Measurements from ENCODE around the gene CAPN14.

The CAPN14 gene

DNA sequence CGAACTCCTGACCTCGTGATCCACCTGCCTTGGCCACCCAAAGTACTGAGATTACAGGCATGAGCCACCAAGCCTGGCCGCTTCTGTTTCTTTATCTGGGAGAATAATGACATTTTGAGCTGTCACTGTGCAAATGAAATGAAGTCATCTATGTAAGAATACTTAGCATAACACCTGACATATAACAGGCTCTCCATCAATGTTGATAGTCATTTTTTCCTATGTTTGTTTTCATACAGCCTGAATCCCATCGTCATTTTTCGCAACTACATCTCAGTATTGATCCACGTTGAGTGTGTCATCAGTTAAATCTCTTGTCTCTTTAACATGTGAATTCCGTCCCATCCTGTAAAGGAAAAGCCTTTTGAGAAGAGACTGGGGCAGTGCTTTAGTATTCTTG is 6.4 kb upstream of the CAPN14 start:
- Mint-ChIP-seq H3K9me3 (no peaks in the 10 kb centered on the region), H3K4me1 (ENCODE audit: low read depth) (peaks cover 2% of the 10 kb centered on the region), H3K27me3 (peaks cover 28% of the 10 kb centered on the region), H3K4me3 (no peak overlapping the region), H3K36me3 (ENCODE audit: low read depth) (no peaks in the 10 kb centered on the region), H3K27ac (no peak overlapping the region)
- DNase-seq = no peak

DNA sequence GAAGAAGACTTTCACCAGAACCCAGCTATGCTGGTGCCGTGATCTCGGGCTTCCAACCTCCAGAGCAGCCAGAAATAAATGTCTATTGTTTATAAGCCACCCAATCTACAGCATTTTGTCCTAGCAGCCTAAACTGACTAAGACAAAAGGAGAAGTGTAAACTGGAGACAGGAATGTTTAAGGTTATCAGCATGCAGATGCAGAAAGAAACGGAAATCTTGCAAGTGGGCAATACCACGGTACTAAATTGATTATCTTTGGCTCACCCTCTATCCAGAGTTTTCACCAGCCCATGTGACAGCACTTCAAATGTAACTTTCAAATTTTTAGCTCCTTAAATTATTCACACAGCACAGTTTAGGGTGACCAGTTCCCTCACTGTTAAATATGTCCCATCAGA is 5.7 kb upstream of the CAPN14 start:
- Mint-ChIP-seq H3K36me3 (ENCODE audit: low read depth) (no peaks in the 10 kb centered on the region), H3K27me3 (peaks cover 27% of the 10 kb centered on the region), H3K9me3 (no peaks in the 10 kb centered on the region), H3K4me1 (ENCODE audit: low read depth) (peaks cover 2% of the 10 kb centered on the region), H3K27ac (no peak overlapping the region), H3K4me3 (no peak overlapping the region)
- no peak for DNase-seq

DNA sequence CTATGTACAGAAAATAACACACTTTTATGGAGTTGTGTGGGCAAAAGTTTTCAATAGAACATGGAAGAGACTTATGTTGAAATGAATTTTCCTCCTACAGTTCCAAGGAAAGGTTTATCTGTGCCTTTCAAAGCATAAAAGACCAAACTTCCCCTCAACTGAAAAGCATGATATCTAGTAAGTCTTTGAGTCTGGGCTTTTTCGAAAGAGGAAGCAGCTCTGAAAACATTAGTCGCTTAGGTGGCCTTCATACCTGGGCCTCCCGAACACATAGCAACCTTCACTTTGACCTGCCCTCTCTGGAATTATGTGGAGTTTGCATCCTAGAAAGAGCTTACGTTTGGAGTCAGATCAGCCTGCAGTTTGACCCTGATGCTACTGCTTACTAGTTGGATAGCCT is 4.8 kb upstream of the CAPN14 start:
- no peak overlapping the region for H3K27ac Mint-ChIP-seq
- no peak for DNase-seq
- no peak overlapping the region for H3K4me3 Mint-ChIP-seq
- H3K9me3 Mint-ChIP-seq = no peaks in the 10 kb centered on the region
- no peaks in the 10 kb centered on the region for H3K36me3 Mint-ChIP-seq (ENCODE audit: low read depth)
- H3K4me1 Mint-ChIP-seq (ENCODE audit: low read depth) = peaks cover 9% of the 10 kb centered on the region
- H3K27me3 Mint-ChIP-seq = peaks cover 23% of the 10 kb centered on the region

DNA sequence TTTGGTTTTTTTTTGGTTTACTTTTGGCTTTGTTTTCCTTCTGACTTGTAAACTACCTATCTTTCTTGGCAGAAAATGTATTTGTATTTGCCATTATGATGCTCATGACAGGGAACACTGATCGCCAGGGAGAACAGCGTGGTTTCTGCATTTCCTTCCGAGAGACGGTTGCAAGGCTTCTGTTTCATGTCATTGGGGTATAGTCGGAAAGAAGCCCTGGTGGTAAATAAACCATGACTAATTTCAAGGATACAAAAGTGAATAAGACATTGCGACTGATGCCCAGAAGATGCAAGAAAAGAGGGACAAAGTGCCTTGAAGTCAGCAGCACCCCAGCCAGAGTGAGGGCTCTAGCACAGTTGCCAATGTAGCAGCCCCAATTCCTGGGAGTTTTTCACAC is 4.2 kb upstream of the CAPN14 start:
- H3K9me3 Mint-ChIP-seq = no peaks in the 10 kb centered on the region
- peaks cover 9% of the 10 kb centered on the region for H3K4me1 Mint-ChIP-seq (ENCODE audit: low read depth)
- no peak overlapping the region for H3K27ac Mint-ChIP-seq

DNA sequence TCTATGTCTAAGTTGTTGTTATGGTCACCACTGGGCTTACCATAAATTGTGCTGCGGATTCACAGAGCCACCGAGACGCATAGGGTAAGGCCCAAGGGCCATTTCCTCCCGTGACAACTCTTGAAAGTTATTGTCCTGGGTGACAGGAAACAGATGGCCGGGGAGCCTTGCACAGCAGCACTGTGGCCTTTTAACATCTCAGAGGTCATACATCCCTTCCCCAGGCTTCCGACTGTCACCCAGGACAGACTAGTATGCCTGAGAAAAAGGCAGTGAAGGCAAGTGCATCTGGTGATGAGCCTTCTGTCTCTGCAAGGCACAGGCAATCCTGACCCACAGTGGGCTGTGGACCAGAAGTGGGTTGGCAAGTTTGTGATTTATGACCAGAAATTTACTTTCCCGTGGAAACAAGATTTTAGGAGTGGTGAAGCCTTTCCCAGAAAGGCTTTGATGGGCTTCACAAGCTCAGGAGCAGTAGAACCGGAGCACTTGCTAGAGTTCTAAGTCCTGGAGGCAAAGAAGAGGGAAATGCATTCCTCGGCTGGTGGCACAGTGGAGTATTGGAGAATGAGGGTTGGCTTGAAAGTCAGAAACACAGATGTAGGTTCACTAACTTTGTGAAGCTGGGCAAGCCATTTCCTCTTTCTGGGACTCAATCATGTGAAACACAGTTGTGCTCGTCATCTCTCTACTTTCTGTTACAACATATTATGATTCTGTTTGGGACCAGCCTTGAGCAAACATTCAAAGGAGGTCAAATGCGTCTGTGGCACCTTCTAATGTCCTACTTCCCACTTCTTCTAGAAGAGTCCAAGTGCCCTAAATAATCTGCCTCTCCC is 2.0 kb upstream of the CAPN14 start:
- Mint-ChIP-seq H3K4me1 (ENCODE audit: low read depth) (peaks cover 9% of the 10 kb centered on the region), H3K9me3 (no peaks in the 10 kb centered on the region), H3K27me3 (peaks cover 23% of the 10 kb centered on the region), H3K36me3 (ENCODE audit: low read depth) (no peaks in the 10 kb centered on the region), H3K27ac (no peak overlapping the region), H3K4me3 (no peak overlapping the region)
- DNase-seq = no peak

More for the DNA sequence above, 4.2 kb upstream of the CAPN14 start:
- H3K27me3 Mint-ChIP-seq = peaks cover 23% of the 10 kb centered on the region
- H3K36me3 Mint-ChIP-seq (ENCODE audit: low read depth) = no peaks in the 10 kb centered on the region
- DNase-seq = no peak
- no peak overlapping the region for H3K4me3 Mint-ChIP-seq

DNA sequence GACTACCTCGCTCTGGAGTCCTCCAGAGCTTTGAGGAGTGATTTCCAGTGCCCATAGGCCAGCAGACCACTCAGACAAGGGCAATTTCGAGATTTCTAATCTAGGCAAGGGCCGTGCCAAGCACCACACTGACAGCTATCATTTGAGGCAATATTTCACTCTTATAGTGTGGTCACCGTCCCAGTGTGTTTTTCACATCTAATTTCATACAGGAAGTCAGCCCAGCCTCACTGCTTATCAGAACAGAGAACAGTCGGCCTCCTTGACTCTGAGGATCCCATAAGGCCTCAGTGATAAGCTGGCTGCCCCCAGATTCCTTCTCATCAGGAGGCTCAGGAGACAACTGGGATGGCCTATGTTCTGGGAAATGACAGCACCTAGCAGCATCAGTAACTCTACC is 581 bp downstream of the CAPN14 start:
- H3K27me3 Mint-ChIP-seq = peaks cover 9% of the 10 kb centered on the region
- no peaks in the 10 kb centered on the region for H3K9me3 Mint-ChIP-seq
- H3K36me3 Mint-ChIP-seq (ENCODE audit: low read depth) = no peaks in the 10 kb centered on the region
- no peak for DNase-seq
- no peak overlapping the region for H3K27ac Mint-ChIP-seq
- H3K4me1 Mint-ChIP-seq (ENCODE audit: low read depth) = peaks cover 17% of the 10 kb centered on the region
- no peak overlapping the region for H3K4me3 Mint-ChIP-seq

DNA sequence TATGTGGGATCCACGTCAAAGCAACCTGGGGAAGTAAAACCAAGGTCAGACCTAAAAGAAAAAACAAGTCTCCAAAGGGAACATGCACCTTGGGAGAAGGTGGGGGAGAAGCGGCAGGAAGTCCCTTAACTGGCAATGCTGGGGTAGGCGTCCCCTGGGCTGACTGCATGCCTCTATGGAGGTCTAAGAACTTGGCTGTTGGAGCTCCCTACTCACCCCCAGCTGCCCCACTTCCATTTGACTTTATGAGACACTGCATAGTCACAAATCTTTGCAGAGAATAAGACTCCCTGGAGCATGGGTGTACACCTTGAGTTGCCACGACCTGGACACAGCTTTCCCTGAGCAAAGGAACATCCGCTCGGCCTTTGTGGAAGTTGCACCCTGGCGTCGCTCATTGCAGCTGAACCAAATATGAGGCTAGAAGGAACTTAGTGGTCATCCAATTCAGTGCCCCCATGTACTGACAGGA is 2.8 kb downstream of the CAPN14 start:
- no peak overlapping the region for H3K4me3 Mint-ChIP-seq
- H3K4me1 Mint-ChIP-seq (ENCODE audit: low read depth) = peaks cover 15% of the 10 kb centered on the region
- DNase-seq = no peak
- no peaks in the 10 kb centered on the region for H3K9me3 Mint-ChIP-seq
- peaks cover 2% of the 10 kb centered on the region for H3K27me3 Mint-ChIP-seq
- H3K36me3 Mint-ChIP-seq (ENCODE audit: low read depth) = no peaks in the 10 kb centered on the region
- peak overlapping the region; percentile 26 for H3K27ac Mint-ChIP-seq

DNA sequence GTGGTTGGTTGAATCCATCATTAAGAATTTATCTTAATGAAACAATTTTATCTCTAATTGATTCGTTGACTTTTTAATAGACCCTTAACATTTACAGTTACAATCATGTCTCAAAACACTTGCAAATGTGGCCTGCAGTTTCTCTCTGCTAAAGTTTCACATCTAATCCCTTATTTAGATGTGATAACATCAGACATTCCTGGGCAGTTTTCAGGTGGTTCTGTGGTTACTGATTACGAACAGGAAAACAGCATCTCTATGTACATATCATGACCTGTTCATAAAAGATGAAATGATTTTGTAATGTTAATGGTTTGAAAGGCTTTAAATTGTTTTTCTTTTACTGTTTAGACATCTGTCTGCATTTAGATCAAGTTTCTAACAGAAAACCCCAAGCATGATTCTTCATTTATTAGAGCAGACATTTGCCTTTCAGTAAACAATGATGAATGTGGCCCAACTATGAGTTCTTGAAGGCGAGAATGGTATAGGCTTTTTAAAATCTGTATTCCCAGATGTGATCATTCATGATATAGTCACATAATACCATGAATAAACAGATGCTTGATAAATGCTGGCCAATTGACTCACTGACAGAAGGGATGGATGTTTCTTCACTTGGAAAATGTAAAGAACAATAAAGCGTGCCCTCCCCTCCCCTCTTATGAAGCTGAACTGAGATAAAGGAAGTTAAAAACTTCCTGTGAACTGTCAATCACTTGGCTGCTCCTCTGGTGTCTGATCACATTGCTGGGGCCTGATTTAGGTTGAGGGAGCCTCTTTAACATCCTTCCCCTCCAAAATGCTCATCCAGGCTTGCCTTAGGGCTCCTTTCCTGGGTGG is 3.5 kb downstream of the CAPN14 start:
- Mint-ChIP-seq H3K4me3 (no peak overlapping the region), H3K36me3 (ENCODE audit: low read depth) (no peaks in the 10 kb centered on the region), H3K27ac (peak overlapping the region; percentile 26), H3K4me1 (ENCODE audit: low read depth) (peaks cover 15% of the 10 kb centered on the region), H3K27me3 (no peaks in the 10 kb centered on the region), H3K9me3 (no peaks in the 10 kb centered on the region)
- no peak for DNase-seq

DNA sequence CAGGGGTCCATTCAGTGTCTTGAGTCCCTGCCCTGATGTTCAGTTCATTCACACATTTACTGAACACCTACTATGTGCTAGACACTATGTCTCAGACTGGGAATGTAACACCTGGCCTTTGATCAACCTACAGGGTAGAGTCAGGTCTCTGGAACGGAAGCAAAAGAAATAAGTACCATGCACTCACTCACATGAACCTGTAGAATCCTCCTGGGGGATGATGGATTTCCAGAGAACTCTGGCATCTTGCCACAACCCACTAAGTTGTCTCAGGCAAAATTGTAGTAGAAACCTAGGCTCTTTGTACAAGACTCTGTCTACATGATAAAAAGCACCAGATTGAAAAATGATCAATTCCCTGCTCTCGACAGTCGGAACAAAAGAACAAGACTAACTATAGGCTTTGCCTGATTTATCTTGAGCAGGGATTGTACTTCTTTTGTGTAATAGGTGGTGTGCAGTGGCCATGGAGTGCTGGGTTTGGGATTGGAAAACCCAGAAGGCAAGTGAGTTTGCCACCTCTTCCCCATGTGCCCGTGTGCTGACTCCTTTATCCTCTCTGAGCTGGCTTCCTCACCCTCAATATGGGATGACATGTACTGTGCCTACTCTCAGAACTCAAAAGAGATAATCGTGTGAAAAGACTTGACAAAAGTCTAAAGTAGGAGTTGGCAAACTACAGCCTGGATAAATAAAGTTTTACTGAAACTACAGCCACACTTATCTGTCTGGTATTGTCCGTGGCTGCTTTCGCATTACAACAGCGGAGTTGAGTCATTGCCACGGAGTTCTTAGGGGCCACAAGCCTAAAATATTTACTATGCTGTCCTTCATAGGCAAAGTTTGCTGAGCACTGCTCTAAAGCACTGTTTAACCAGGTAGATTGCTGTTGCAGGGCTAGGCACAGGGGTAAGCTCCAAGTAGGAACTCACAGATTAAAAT is 4.4 kb downstream of the CAPN14 start:
- Mint-ChIP-seq H3K36me3 (ENCODE audit: low read depth) (no peaks in the 10 kb centered on the region), H3K9me3 (no peaks in the 10 kb centered on the region), H3K4me3 (no peak overlapping the region), H3K27me3 (no peaks in the 10 kb centered on the region), H3K27ac (no peak overlapping the region), H3K4me1 (ENCODE audit: low read depth) (peaks cover 14% of the 10 kb centered on the region)
- no peak for DNase-seq

DNA sequence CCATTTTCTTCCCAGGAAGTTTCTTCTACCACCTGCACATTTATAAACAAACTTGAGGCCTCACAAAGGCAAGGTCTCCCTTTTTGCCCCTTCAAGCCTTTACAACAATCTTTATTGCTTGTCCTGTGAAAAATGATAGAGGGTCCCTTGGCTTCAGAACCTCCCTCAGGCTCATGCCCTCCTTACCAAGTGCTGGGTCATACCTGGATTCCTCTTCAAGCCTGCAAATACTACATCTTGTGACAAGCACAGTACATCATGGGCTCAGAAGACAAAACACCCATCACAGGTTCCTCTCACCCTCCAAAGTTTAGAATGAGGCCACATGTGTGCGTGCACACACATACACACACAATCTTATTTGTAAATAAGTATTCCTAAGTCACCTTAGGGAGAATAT is 9.1 kb downstream of the CAPN14 start:
- no peak overlapping the region for H3K27ac Mint-ChIP-seq
- no peak for DNase-seq
- no peak overlapping the region for H3K4me3 Mint-ChIP-seq
- no peaks in the 10 kb centered on the region for H3K4me1 Mint-ChIP-seq (ENCODE audit: low read depth)
- no peaks in the 10 kb centered on the region for H3K9me3 Mint-ChIP-seq
- H3K36me3 Mint-ChIP-seq (ENCODE audit: low read depth) = no peaks in the 10 kb centered on the region
- no peaks in the 10 kb centered on the region for H3K27me3 Mint-ChIP-seq

DNA sequence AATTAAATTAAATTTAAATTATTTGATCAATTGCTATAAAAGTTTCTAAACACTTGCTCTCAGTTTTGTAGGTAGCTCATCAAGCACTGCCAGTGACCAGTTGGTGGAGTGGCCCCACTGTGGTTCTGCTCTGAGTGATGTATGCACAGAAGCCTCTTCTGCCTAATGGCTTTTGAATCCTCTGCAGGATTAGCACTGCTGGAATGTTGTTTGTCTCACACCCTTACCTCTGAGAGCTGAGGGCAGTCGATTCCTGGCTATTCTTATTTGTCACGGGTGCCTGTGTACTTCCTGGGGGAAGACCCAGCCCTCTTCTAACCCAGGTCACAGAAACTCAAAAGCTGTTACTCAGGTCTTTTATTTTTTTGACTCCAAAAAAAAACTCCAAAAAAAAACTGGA is 9.5 kb downstream of the CAPN14 start:
- no peaks in the 10 kb centered on the region for H3K9me3 Mint-ChIP-seq
- H3K4me1 Mint-ChIP-seq (ENCODE audit: low read depth) = no peaks in the 10 kb centered on the region
- no peaks in the 10 kb centered on the region for H3K36me3 Mint-ChIP-seq (ENCODE audit: low read depth)
- no peak for DNase-seq
- H3K27ac Mint-ChIP-seq = no peak overlapping the region
- no peak overlapping the region for H3K4me3 Mint-ChIP-seq
- no peaks in the 10 kb centered on the region for H3K27me3 Mint-ChIP-seq

DNA sequence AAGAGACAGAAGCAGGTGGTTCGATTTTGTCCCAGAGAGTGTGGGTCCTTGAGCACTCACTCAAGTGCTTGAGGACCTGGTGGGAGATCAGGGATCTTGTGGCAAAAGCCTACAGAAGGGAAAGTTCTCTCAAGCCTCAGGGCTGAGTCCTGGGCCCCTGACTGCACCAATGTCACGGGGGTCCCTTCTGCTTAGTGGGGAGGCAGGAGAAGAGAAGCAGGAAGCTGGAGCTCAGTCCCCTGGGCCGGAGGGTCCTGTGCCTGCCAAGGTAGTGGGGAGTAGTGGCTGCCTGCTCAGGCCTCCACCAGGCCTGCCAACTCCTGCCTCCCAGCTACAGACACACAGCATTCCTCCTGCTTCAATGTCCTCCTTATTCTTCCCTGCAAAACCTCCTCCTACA is 11.7 kb downstream of the CAPN14 start:
- no peak for DNase-seq
- Mint-ChIP-seq H3K4me1 (ENCODE audit: low read depth) (no peaks in the 10 kb centered on the region), H3K27ac (no peak overlapping the region), H3K4me3 (no peak overlapping the region), H3K36me3 (ENCODE audit: low read depth) (no peaks in the 10 kb centered on the region), H3K9me3 (no peaks in the 10 kb centered on the region), H3K27me3 (no peaks in the 10 kb centered on the region)

DNA sequence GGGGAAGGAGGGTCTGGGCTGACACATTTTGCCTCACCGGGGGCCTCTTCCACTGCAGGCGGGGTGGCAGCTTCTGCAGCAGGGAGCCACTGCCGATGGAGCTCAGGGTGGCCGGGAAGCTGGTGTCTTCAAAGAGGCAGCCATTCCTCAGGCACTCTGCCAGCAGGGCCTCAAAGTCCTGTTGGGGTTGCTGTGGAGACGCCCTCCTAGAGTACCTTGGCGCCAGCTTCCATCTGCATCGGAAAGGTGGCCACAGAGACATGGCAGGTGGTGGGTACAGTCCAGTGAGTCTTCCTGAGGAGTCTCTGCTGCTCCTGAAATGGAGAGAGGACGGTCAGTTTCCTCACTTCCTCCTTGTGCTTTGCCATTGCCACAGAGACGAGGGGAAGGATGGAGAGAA is 12.1 kb downstream of the CAPN14 start:
- no peaks in the 10 kb centered on the region for H3K4me1 Mint-ChIP-seq (ENCODE audit: low read depth)
- H3K9me3 Mint-ChIP-seq = no peaks in the 10 kb centered on the region
- DNase-seq = no peak
- no peak overlapping the region for H3K4me3 Mint-ChIP-seq
- no peak overlapping the region for H3K27ac Mint-ChIP-seq
- H3K27me3 Mint-ChIP-seq = no peaks in the 10 kb centered on the region
- H3K36me3 Mint-ChIP-seq (ENCODE audit: low read depth) = no peaks in the 10 kb centered on the region

DNA sequence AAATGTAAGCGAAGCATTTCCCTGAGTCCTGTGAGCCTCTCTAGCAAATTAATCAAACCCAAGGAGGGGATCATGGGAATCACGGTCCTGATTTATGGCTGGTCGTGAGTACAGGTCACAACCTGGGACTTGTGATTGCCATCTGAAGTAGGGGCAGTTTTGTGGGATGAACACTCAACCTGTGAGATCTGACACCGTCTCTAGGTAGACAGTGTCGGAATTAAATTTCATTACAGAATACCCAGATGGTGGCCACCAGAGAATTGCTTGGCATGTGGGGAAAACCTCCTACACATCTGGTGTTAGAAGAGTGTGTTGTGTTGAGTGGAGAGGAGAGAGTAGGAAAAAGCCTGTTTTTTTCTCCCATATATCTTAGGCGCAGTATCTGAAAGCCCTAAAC is 12.5 kb downstream of the CAPN14 start:
- Mint-ChIP-seq H3K27me3 (no peaks in the 10 kb centered on the region), H3K9me3 (no peaks in the 10 kb centered on the region), H3K36me3 (ENCODE audit: low read depth) (no peaks in the 10 kb centered on the region), H3K4me1 (ENCODE audit: low read depth) (no peaks in the 10 kb centered on the region), H3K27ac (no peak overlapping the region), H3K4me3 (no peak overlapping the region)
- DNase-seq = no peak

Measured in activated T-cell treated with anti-CD3 and anti-CD28 coated beads, Interleukin-2, amount 50 U/mL, for 24 hours (primary cell).